HG03460 (cell line): ENCODE data around the gene DSCAML1.

Source experiments
- ATAC-seq: cut with Tn5 transposase; IDR thresholded peaks from one replicate; pipeline ENCODE4 v1.9.1; 2021; ENCODE audit not compliant: unreplicated experiment

The DSCAML1 gene

GRCh38 chr11:117479372-117479771 is 317.6 kb downstream of the DSCAML1 start:
- no peak for ATAC-seq

DNA sequence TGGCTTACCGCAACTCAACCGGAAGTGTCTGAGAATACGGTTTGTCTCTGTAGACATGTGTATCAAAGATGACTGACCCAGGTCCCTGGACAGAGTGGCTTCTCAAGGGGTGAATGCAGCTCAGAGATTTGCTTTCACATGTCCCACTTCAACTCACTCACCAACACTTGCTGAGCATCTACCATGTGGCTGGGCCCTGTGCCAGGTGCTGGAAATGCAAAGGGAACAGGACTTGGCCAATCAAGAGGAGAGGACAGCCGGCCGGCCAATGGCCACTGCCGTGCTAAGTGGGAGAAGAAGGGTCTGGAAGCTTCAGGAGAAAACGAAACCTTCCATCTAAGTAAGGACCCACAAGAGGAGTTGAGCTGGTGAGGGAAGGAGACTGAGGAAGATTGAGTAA is 318.1 kb downstream of the DSCAML1 start:
- no peak for ATAC-seq

DNA sequence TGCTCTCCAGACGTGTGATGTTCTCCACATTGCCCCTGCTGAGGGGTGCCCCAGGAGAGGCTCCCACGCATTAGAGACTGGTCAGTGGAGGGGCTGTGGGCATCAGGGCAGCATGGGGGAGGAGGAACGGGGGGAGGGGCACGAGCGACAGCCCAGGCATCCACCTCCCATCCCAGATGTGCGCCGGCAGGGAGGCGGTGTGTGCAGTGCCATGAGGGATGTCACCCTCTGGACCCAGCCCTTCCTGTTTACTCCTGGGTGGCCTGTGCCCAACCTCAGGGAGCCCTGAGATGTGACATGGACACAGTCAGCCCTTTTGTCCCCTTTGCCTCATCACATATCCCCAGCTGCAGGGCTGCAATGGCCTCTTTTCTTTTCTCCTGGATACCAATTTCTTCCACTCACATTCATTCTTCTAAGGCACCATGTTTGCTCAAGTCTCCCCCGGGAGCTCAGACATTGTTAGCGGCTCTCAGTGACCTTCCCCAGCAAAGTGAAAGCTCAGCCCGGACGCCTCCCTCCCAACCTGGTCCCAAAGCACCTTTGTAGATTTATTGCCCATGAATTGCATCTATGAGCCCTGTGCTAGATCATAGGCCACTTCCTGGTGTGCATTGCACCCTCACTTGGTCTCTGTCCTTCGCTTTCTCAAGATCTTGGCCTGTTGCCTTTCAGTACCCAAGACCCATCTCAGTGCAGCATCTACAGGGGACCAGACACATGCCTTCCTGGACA is 318.7 kb downstream of the DSCAML1 start:
- ATAC-seq, result no peak

DNA sequence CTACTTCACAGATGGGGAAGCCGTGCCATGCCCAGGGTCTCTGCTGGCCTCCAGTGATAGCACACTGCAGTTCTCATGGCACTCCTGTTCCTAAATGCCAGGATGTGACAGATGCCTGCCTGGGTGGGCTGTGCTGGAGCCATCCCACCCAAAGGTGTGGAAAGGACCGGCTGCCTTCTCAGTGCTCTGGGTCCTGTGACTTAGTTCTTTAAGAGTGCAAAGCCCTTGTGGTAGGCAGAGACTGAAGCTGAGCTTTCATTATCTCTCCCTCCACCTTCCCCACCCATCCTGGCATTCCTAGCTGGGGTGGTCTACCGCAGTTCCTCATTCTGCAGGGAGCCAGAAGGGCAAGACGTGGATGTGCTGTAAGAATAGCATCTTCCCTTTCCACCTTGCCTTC is 319.3 kb downstream of the DSCAML1 start:
- no peak for ATAC-seq

GRCh38 chr11:117476531-117477142 is 320.4 kb downstream of the DSCAML1 start:
- ATAC-seq, result no peak

GRCh38 chr11:117475716-117476530 is 321.1 kb downstream of the DSCAML1 start:
- ATAC-seq, result no peak

GRCh38 chr11:117473481-117474091 is 323.4 kb downstream of the DSCAML1 start:
- no peak for ATAC-seq

DNA sequence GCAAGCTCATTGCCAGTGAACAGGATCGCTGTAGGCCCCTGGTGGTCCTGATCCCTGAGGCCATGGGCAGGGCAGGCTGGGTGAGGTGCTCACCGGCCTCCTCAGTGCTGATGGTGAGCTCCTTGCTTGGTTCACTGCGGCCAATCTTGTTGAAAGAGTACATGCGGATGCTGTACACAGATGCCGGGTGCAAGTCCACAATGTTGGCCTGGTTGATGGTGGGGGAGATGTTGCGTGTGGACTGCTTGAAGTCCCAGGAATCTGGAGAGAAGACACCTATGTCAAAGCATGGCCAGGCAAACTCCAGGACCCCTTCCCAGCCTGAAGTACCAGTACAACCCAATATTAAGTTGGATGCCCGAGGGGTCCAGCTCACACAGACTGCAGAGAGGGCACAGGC is 325.2 kb downstream of the DSCAML1 start:
- no peak for ATAC-seq

- no peak for ATAC-seq
Measured at GRCh38 chr11:117470576-117470975, 326.4 kb downstream of the DSCAML1 start.

DNA sequence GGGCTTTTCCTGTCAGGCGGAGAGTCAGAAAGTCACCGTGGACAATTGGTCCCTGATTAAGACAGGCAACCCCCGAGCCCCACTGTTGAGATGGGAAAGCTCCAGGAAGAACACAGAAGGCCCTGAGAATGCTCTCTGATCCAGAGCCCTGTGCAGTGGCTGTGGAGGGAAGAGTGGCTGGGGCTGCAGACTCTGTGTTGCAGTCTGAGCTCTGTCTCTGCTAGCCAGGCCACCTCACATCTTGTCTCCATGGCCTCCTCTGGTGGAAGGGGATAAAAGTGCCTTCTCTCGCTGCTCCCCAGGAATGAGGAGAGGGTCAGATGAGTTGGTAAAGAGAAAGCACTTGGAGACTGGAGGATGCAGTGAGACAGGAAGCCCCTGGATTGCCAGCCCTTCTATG is 328.1 kb downstream of the DSCAML1 start:
- no peak for ATAC-seq

- ATAC-seq, result no peak
Measured at GRCh38 chr11:117467770-117468169, 329.2 kb downstream of the DSCAML1 start.

GRCh38 chr11:117466966-117467365 is 330.1 kb downstream of the DSCAML1 start:
- no peak for ATAC-seq

GRCh38 chr11:117465236-117465997 is 331.6 kb downstream of the DSCAML1 start:
- no peak for ATAC-seq

DNA sequence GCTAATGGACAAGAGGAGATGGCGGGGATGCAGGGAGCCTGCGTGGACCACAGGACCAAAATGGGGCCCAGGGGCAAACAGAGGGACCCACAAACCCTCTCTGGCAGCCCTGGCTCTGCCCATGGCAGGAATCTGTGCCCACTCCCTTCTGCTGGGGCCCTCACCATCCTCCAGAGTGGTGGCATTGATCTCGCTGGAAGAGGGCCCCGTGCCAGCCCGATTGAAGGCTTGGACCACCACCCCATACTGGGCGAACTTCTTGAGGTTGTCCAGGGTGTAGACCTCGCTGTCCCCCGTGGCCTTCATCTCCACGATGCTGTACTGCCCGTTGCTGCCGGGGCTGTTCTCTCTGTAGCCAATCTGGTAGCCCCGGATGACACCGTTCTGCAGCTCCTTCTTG is 332.2 kb downstream of the DSCAML1 start:
- ATAC-seq, result no peak

- no peak for ATAC-seq
Measured at GRCh38 chr11:117462864-117463247, 334.2 kb downstream of the DSCAML1 start.

DNA sequence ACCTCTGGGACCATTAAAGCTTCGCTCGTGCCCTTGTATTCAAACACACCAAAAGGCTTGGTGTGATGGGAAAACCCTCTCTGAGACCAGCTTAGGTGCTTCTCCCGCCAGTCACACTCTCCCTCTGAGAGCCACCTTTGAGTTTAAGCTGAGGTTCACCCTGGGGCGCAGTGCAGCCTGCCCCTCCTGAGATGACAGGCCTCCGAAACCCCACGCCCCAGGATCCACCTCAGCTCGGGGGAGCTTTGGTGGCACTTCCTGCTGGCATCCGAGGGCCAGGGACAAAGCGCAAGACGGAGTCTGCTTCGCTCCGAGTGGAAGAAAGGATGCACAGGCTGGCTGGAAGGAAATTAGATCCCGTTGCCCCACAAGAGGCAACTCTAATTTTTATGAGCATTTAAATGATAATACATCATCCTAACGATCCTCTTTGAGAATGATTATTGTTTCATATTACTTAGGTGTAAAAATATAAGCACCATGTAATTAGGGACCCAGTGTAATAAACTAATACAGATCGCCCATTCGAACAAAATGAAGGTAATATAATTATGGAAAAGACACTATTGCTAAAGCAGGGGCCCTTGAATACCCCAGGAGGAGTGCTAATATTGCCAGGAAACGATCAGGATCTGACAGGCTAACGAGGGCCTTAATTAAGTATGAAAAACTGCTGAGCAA is 334.7 kb downstream of the DSCAML1 start:
- ATAC-seq, result no peak

- no peak for ATAC-seq
Measured at GRCh38 chr11:117461396-117462182, 335.4 kb downstream of the DSCAML1 start.

- ATAC-seq, result no peak
Measured at GRCh38 chr11:117459979-117460300, 337.1 kb downstream of the DSCAML1 start.

DNA sequence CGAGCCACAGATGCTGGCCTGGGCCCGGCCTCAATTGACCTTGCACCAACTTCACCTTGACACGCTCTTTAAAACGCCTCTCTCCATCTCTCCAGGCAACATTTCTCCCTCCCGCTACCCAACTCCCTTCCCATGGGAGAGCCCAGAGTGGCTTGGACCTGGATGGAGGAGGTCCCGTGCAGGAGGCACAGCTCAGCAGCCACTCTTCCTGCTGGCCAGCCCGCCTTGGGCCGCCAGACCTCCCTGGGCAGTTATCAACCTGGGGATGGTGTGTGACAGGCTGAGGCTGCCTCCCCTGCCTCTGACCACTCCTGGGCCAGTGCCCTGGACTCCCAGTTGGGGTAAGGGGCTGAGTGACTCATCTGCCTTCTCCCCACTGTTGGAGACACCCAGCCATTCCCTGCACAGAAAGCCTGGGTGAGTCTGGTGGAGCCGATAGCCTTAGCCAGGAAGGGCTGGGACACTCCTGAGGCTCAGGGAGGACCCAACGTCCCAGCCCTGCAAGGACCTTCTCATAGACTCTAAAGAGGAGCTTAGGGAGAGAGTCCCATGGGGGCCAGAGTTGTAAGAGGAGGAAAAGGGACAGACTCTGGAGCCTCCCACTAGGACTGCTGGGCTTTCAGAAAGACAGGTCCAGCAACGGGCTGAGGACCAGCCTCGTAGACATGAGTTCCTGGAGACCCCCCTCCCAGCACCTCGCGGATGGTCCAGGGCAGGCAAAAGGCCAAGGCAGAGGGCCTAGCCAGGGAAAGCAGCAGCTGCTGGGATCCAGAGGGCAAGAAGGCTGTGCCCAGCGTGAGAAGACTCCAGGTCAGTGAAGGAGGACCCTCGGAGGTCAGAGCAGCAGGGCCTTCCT is 337.7 kb downstream of the DSCAML1 start:
- ATAC-seq, result no peak
